HL-60/S4 treated with retinoic acid at 250 ng/mL for 4 days and 3 days (cell line): ENCODE results near the gene ZNF740.

ENCODE experiments used
- in situ Hi-C: fragments of 300-500 bp; cut with MboI; formaldehyde crosslinking; loops from 2 replicates; pipeline ENCODE4 v1.7.0; 2022; ENCODE audit warnings: low sequenced_read_pairs

Gene ZNF740

DNA sequence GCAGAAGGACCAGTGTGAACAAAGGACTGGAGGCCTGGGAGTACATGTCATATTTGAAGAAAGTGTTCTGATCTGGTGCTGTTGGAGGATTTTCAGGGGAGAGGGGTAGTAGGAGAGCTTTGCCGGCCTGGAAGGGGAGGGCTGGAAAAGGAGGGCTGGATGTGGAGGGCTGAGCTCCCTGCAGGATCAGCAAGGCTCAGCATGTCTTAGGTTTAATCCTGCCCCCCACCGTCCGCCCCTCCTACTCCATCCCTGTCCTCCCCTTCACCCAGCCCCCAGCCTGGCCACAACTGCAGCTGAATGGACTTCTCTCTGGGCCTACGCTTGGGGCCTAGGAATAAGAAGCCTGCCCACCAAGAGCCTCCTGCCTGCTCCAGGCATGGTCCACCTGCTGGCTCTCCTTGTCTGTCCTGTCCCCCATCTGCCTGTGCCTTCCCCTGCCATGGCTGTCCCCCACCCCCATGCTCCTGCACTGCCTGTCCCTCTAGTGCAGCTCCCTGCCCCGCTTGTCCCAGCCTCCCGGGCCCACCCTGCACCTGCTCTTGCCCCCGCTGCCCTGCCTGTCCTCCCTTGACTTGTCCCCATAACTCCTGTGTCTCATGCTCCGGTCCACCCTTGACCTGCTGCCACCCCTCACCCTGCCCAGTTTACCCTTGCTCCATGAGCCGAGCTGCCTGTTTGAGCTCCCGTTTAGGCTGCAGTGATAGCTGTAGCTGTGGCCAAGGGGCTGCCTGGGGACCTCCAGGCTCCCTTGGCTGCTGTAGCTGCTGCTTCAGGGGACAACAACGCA lies 61.3 kb downstream of the ZNF740 start:
- in situ Hi-C loops = no loop called here

DNA sequence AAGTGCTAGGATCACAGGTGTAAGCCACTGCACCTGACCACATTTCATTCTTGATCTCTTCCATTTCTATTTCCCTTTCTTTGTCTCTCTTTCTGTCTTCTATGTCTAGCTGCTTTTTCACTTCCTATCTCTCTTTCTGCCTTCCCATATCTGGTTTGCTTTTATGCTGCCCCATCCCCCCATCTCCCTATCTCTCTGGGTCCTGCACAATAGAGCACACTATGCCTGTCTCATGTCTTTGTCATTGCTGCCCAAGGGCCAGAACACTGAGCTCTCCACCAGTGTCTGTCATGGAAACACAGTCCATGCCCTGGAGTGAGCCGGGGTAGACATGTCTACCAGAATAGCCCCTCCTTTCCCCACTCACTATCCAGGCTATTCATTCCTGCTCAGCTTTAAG lies 63.8 kb downstream of the ZNF740 start:
- in situ Hi-C loops = no loop called here
